NCI-H1436 (cell line): ENCODE results near the gene OSGIN1.

Experiments
- DNase-seq: peaks from one replicate; lab custom pipeline; 2025; lab: John Stamatoyannopoulos, UW

The OSGIN1 gene

GRCh38 chr16:83952940-83953795 lies at the start of gene OSGIN1:
Gene OSGIN1, plus strand, starts transcription at chr16:83953240. Its CDS starts 4,432 bp downstream, at chr16:83957672.
- peak; percentile 80 for DNase-seq

- no peak for DNase-seq
Measured at GRCh38 chr16:83903751-83904150, 49.3 kb upstream of the OSGIN1 start.

- DNase-seq: no peak
Measured at GRCh38 chr16:83906683-83907082, 46.4 kb upstream of the OSGIN1 start.

GRCh38 chr16:83907111-83907510 lies 45.9 kb upstream of the OSGIN1 start:
- DNase-seq: no peak

GRCh38 chr16:83907631-83908250 lies 45.3 kb upstream of the OSGIN1 start:
- DNase-seq: no peak

GRCh38 chr16:83908798-83909197 lies 44.2 kb upstream of the OSGIN1 start:
- no peak for DNase-seq

GRCh38 chr16:83911290-83911689 lies 41.8 kb upstream of the OSGIN1 start:
- DNase-seq: no peak

- no peak for DNase-seq
Measured at GRCh38 chr16:83912519-83913244, 40.4 kb upstream of the OSGIN1 start.

- no peak for DNase-seq
Measured at GRCh38 chr16:83913245-83913633, 39.8 kb upstream of the OSGIN1 start.

- DNase-seq: no peak
Measured at GRCh38 chr16:83914091-83914710, 38.8 kb upstream of the OSGIN1 start.

GRCh38 chr16:83915081-83915480 lies 38.0 kb upstream of the OSGIN1 start:
- DNase-seq: no peak

GRCh38 chr16:83915491-83915890 lies 37.5 kb upstream of the OSGIN1 start:
- DNase-seq: no peak

GRCh38 chr16:83917152-83918120 lies 35.6 kb upstream of the OSGIN1 start:
- DNase-seq: no peak

- no peak for DNase-seq
Measured at GRCh38 chr16:83920894-83921491, 32.0 kb upstream of the OSGIN1 start.

- DNase-seq: no peak
Measured at GRCh38 chr16:83923581-83924365, 29.3 kb upstream of the OSGIN1 start.

GRCh38 chr16:83924686-83925085 lies 28.4 kb upstream of the OSGIN1 start:
- DNase-seq: no peak

- no peak for DNase-seq
Measured at GRCh38 chr16:83925095-83925905, 27.7 kb upstream of the OSGIN1 start.

- no peak for DNase-seq
Measured at GRCh38 chr16:83925957-83926725, 26.9 kb upstream of the OSGIN1 start.
